ENCODE measurements around the gene DLG1.

Gene DLG1

GRCh38 chr3:197238842-197239241 is 59.6 kb downstream of the DLG1 start:
- TF ChIP-seq REST (IDR thresholded peaks at IDR 0.05; ENCODE audit: low read depth) (no peak), YY1 (IDR thresholded peaks at IDR 0.05; ENCODE audit: low read depth) (no peak), TCF12 (IDR thresholded peaks at IDR 0.05; ENCODE audit: low read depth) (no peak), EGR1 (IDR thresholded peaks at IDR 0.05) (no peak), MAX (IDR thresholded peaks at IDR 0.05) (no peak), RAD21 (IDR thresholded peaks at IDR 0.05; ENCODE audit: low read depth) (no peak), TAF1 (IDR thresholded peaks at IDR 0.05; ENCODE audit: low read depth) (no peak), TEAD4 (IDR thresholded peaks at IDR 0.05) (no peak), FOXM1 (IDR thresholded peaks at IDR 0.05; ENCODE audit: borderline replicate concordance, low read depth) (no peak), NFIC (IDR thresholded peaks at IDR 0.05) (no peak), CREB1 (IDR thresholded peaks at IDR 0.05; ENCODE audit: low read depth) (no peak), EP300 (IDR thresholded peaks at IDR 0.05; ENCODE audit: borderline replicate concordance) (no peak), CEBPB (IDR thresholded peaks at IDR 0.05) (no peak), USF1 (IDR thresholded peaks at IDR 0.05) (no peak), ZBTB7A (IDR thresholded peaks at IDR 0.05; ENCODE audit: low read depth) (no peak)

GRCh38 chr3:197237897-197238296 is 60.5 kb downstream of the DLG1 start:
- TF ChIP-seq CEBPB (IDR thresholded peaks at IDR 0.05) (no peak), REST (IDR thresholded peaks at IDR 0.05; ENCODE audit: low read depth) (no peak), TCF12 (IDR thresholded peaks at IDR 0.05; ENCODE audit: low read depth) (no peak), TAF1 (IDR thresholded peaks at IDR 0.05; ENCODE audit: low read depth) (no peak), EP300 (IDR thresholded peaks at IDR 0.05; ENCODE audit: borderline replicate concordance) (no peak), EGR1 (IDR thresholded peaks at IDR 0.05) (no peak), TEAD4 (IDR thresholded peaks at IDR 0.05) (no peak), ZBTB7A (IDR thresholded peaks at IDR 0.05; ENCODE audit: low read depth) (no peak), RAD21 (IDR thresholded peaks at IDR 0.05; ENCODE audit: low read depth) (no peak), YY1 (IDR thresholded peaks at IDR 0.05; ENCODE audit: low read depth) (no peak), USF1 (IDR thresholded peaks at IDR 0.05) (no peak), MAX (IDR thresholded peaks at IDR 0.05) (no peak)

GRCh38 chr3:197236362-197236761 is 62.0 kb downstream of the DLG1 start:
- no peak for TF ChIP-seq TCF12 (IDR thresholded peaks at IDR 0.05; ENCODE audit: low read depth)

- TF ChIP-seq MAX (IDR thresholded peaks at IDR 0.05) (no peak), TEAD4 (IDR thresholded peaks at IDR 0.05) (no peak), RAD21 (IDR thresholded peaks at IDR 0.05; ENCODE audit: low read depth) (no peak), TCF12 (IDR thresholded peaks at IDR 0.05; ENCODE audit: low read depth) (no peak), FOXM1 (IDR thresholded peaks at IDR 0.05; ENCODE audit: borderline replicate concordance, low read depth) (no peak), CREB1 (IDR thresholded peaks at IDR 0.05; ENCODE audit: low read depth) (no peak), REST (IDR thresholded peaks at IDR 0.05; ENCODE audit: low read depth) (0 out of 2 replicates have a peak, but pooled peaks have one; percentile 11), EGR1 (IDR thresholded peaks at IDR 0.05) (no peak), EP300 (IDR thresholded peaks at IDR 0.05; ENCODE audit: borderline replicate concordance) (no peak), YY1 (IDR thresholded peaks at IDR 0.05; ENCODE audit: low read depth) (peak; percentile 55; the same call in 1 of the 2 replicates), CEBPB (IDR thresholded peaks at IDR 0.05) (no peak), TAF1 (IDR thresholded peaks at IDR 0.05; ENCODE audit: low read depth) (no peak), USF1 (IDR thresholded peaks at IDR 0.05) (no peak), NFIC (IDR thresholded peaks at IDR 0.05) (0 out of 2 replicates have a peak, but pooled peaks have one; percentile 11), ZBTB7A (IDR thresholded peaks at IDR 0.05; ENCODE audit: low read depth) (no peak)
Measured at GRCh38 chr3:197234947-197235914, 63.2 kb downstream of the DLG1 start.
